SK-N-MC (cell line): ENCODE measurements around the gene ETV6.

ENCODE experiments used
- EZH2 ChIP-seq: fragments of 200-600 bp; sonication (generic); IDR thresholded peaks from one replicate; pipeline ENCODE4 v1.6.1; 2017; ENCODE audit warnings: antibody characterized with exemption
- POLR2AphosphoS5 ChIP-seq: IDR thresholded peaks from 2 replicates; pipeline ENCODE4 v1.6.1; 2012; ENCODE audit warnings: mild to moderate bottlenecking, low read depth, low read length, borderline replicate concordance

- no peak for TF ChIP-seq POLR2AphosphoS5
- no peak for TF ChIP-seq EZH2
Measured at GRCh38 chr12:11712491-11712890, 63.0 kb downstream of the ETV6 start.
